Measurements from ENCODE around the gene IL2RG.

- TF ChIP-seq CTCF (IDR thresholded peaks at IDR 0.05) (no peak), POLR2A (IDR thresholded peaks at IDR 0.05) (no peak)
These were observed 36.3 kb upstream of the IL2RG start for GRCh38 chrX:71147496-71148277.

Data from Peyer's patch (tissue), 4 donors.